Heart left ventricle (tissue), 16 donors: Measurements from ENCODE around the gene NFKBIL1. TPM values are rescaled to one million over a fixed set of nuclear protein-coding genes. Genes with fewer than 3 reads are reported as not detected.

ENCODE experiments used
- ATAC-seq, 4 donors: fragments of 200-7000 bp; cut with Tn5 transposase; one replicate each; pipeline ENCODE4 v1.9.1; 2020 to 2022; ENCODE audit warnings: moderate library complexity in 4 of 4, mild to moderate bottlenecking in 3 of 4, moderate number of reproducible peaks in 1 of 4
- DNase-seq, 5 donors: peaks; one replicate each; pipeline ENCODE4 v3.0.0-alpha.2; 2020
- H3K27ac ChIP-seq, 12 donors: fragments of 200-600 bp; sonication (generic) in 4 of 12; one replicate each; pipeline versions ENCODE4 v1.5.0 to v1.8.0; 2016 to 2022; ENCODE audit warnings: mild to moderate bottlenecking in 2 of 12
- H3K27me3 ChIP-seq, 9 donors: fragments of 200-600 bp; sonication (generic) in 2 of 9; one replicate each; pipeline versions ENCODE4 v1.5.1 to v1.8.0; 2016 to 2022; ENCODE audit warnings: mild to moderate bottlenecking in 3 of 9
- H3K36me3 ChIP-seq, 9 donors: fragments of 200-600 bp; sonication (generic) in 2 of 9; one replicate each; pipeline versions ENCODE4 v1.5.0 to v1.8.0; 2018 to 2022; ENCODE audit warnings: mild to moderate bottlenecking in 2 of 9
- H3K4me1 ChIP-seq, 12 donors: fragments of 200-600 bp; sonication (generic) in 4 of 12; one replicate each; pipeline versions ENCODE4 v1.5.0 to v1.8.0; 2016 to 2022; ENCODE audit warnings: mild to moderate bottlenecking in 3 of 12
- H3K4me3 ChIP-seq, 12 donors: fragments of 200-600 bp; sonication (generic) in 4 of 12; one replicate each; pipeline versions ENCODE4 v1.5.0 to v1.8.0; 2017 to 2022; ENCODE audit warnings: mild to moderate bottlenecking in 9 of 12, moderate library complexity in 4 of 12
- H3K9me3 ChIP-seq, 12 donors: fragments of 200-600 bp; sonication (generic) in 4 of 12; one replicate each; pipeline versions ENCODE4 v1.5.0 to v1.8.0; 2016 to 2022; ENCODE audit warnings: mild to moderate bottlenecking in 1 of 12
- CTCF ChIP-seq, 12 donors: fragments of 200-600 bp; sonication (generic) in 4 of 12; IDR thresholded peaks; one replicate each; pipeline versions ENCODE4 v1.5.0 to v1.8.0; 2018 to 2022; ENCODE audit warnings: antibody characterized with exemption in 12 of 12, mild to moderate bottlenecking in 5 of 12
- POLR2A ChIP-seq, 2 donors: fragments of 450-650 bp; IDR thresholded peaks; one replicate each; pipeline ENCODE4 v1.6.1; 2017; ENCODE audit warnings: antibody characterized with exemption in 2 of 2, mild to moderate bottlenecking in 2 of 2, moderate library complexity in 2 of 2
- WGBS, 4 donors: extraction: QIAGEN DNeasy Blood & Tissue Kit in 2 of 4; methylation state at CpG; one replicate each; pipeline versions ENCODE4 v1.1.5 to v1.1.7; 2013 to 2018; 5-methylcytosine and 5-hydroxymethylcytosine counted together
- intact Hi-C, 10 donors: fragments of 100-400 bp; cut with DNase I; formaldehyde crosslinking; loops; one replicate each; pipeline versions ENCODE4 v1.11.1 to v1.14.2; 2022
- polyA plus RNA-seq, 2 donors: library from polyadenylated mRNA; stranded (reverse); fragments of 200-250 nt; gene quantifications; one replicate each; pipeline ENCODE4 v1.2.3, GENCODE V29; 2013
- total RNA-seq, 9 donors: library from RNA; depleted of rRNA in 2 of 9; stranded (reverse); fragments of >200 nt in 2 of 9; fragmentation: NEBNext Ultra II Directional in 3 of 9; extraction: Animal tissue kit (Norgen Biotek cat#: 25700) in 3 of 9; gene quantifications; one replicate each; pipeline versions ENCODE4 v1.1.0 to v1.2.4, GENCODE V29; 2016 to 2023
- donor health status: ischemic (EF 13 %, LVEDD 7.1; RV severe dilation, severe dysfunction).
- donor health status: healthy with polysubstance abuse.
- donor health status: DM: no; HTN: yes; CAD: no.
- donor health status: DM: no; HTN: no; CAD: no.
- donor health status: ischemic (EF 25% LVEDD 6.9; RV normal size, moderate dysfunction).
- donor health status: ischemic (EF 25% LVEDD 5.7; RV mildly dilated, moderate dysfunction).
- donor health status: healthy.
- donor health status: DM: yes; HTN: yes; CAD: no.
- donor health status: ischemic (EF 35%, LVEDD 5.7; RV mildly dilated, moderate dysfunction).
- donor health status: nonischemic (EF 11% LVEDD 7.7; RV severe dilation, severe dysfunction).
- donor health status: DM: yes; HTN: yes; CAD: no.
- donor health status: PGD.
- donor health status: ischemic (EF 29% LVEDD 5.4; RV normal size, mild dysfunction).
- donor health status: nonischemic (EF 23%, LVEDD 6.1; RV moderate dilation, normal function).

Gene NFKBIL1
- total and polyA plus RNA-seq, 11 donors: 10.0 to 22.9 (median 13.6) TPM

- Histone ChIP-seq H3K4me1 (peaks cover 0 to 24% (median 0%) of the 10 kb centered on the region in 12 donors), H3K36me3 (no peaks in the 10 kb centered on the region), H3K4me3 (peak overlapping the region in 1 of 12 donors; percentile 8), H3K9me3 (no peaks in the 10 kb centered on the region), H3K27ac (peak overlapping the region in 1 of 12 donors; percentile 46), H3K27me3 (no peaks in the 10 kb centered on the region)
- no peak for DNase-seq
- no peak for ATAC-seq
- intact Hi-C loops: loop anchor here in 1 of 10 donors (10.0 kb wide), 1 partner anchor 98 kb away; the partner anchor contains the start of gene MICB
- 89 to 97% (median 92%) methylated on average over 7 of the region's 7 CpGs for WGBS, 4 donors
- TF ChIP-seq CTCF (IDR thresholded peaks at IDR 0.05) (no peak), POLR2A (IDR thresholded peaks at IDR 0.05) (no peak)
Measured at GRCh38 chr6:31592396-31592771, 45.0 kb downstream of the NFKBIL1 start.

- WGBS, 4 donors: 20 to 33% (median 26%) methylated on average over 2 of the region's 2 CpGs
Measured at GRCh38 chr6:31597006-31597405, 49.6 kb downstream of the NFKBIL1 start.

GRCh38 chr6:31607317-31607716, 59.9 kb downstream of the NFKBIL1 start:
- Histone ChIP-seq H3K4me1 (peaks cover 0 to 8% (median 0%) of the 10 kb centered on the region in 12 donors), H3K9me3 (no peaks in the 10 kb centered on the region), H3K27me3 (no peaks in the 10 kb centered on the region), H3K27ac (no peak overlapping the region), H3K4me3 (no peak overlapping the region), H3K36me3 (no peaks in the 10 kb centered on the region)
- 90 to 100% (median 93%) methylated on average over 1 of the region's 1 CpG for WGBS, 4 donors
- no peak for DNase-seq
- intact Hi-C loops: loop anchor here in 1 of 10 donors (10.0 kb wide), 1 partner anchor 113 kb away; the partner anchor contains the start of gene MICB
- no peak for TF ChIP-seq CTCF (IDR thresholded peaks at IDR 0.05)
- ATAC-seq: no peak

More at GRCh38 chr6:31597006-31597405, 49.6 kb downstream of the NFKBIL1 start:
- intact Hi-C loops: loop anchor here in 5 of 10 donors (2.0 to 10.0 kb wide), 4 partner anchors 14 to 105 kb away; partner anchors contain the start of genes MICB (in 2 of the 5) and LTB (in 1 of the 5)
- Histone ChIP-seq H3K4me1 (peaks cover 0 to 13% (median 0%) of the 10 kb centered on the region in 12 donors), H3K27ac (no peak overlapping the region), H3K9me3 (no peaks in the 10 kb centered on the region), H3K27me3 (no peaks in the 10 kb centered on the region), H3K4me3 (no peak overlapping the region), H3K36me3 (no peaks in the 10 kb centered on the region)
- TF ChIP-seq CTCF (IDR thresholded peaks at IDR 0.05): peak in 11 of 12 donors; percentile 15 to 50 (median 45)
- TF ChIP-seq POLR2A (IDR thresholded peaks at IDR 0.05): no peak
- ATAC-seq (peak in 3 of 4 donors; percentile 53 to 63 (median 57)), DNase-seq (no peak)

Other genes starting within 250 kb of the NFKBIL1 start
Only the 30 nearest of the 31 such genes appear.
- 1,000 to 10,000 TPM in 2 of 9 donors, 100 to 1,000 TPM in 7; 235 to 2,858 (median 371) TPM for gene HLA-B, start 190.4 kb upstream of the NFKBIL1 start, total RNA-seq
- 100 to 1,000 TPM; 397 to 553 TPM for gene HLA-B, start 190.4 kb upstream of the NFKBIL1 start, polyA plus RNA-seq
- gene MICA, start 144.0 kb upstream of the NFKBIL1 start, total RNA-seq: 10 to 100 TPM in 7 of 9 donors, 1 to 10 TPM in 2; 8.9 to 21.0 (median 11.5) TPM
- gene MICA, start 144.0 kb upstream of the NFKBIL1 start, polyA plus RNA-seq: 10 to 100 TPM in 1 of 2 donors, 1 to 10 TPM in 1; 8.5 to 48.4 TPM
- 1 to 10 TPM; 1.1 to 8.8 (median 1.5) TPM for gene MICB, start 49.5 kb upstream of the NFKBIL1 start, total RNA-seq
- gene MICB, start 49.5 kb upstream of the NFKBIL1 start, polyA plus RNA-seq: 1 to 10 TPM in 1 of 2 donors, under 1 TPM in 1; 0.84 to 1.3 TPM
- not detected for gene MCCD1, start 18.6 kb upstream of the NFKBIL1 start, total RNA-seq
- not detected for gene MCCD1, start 18.6 kb upstream of the NFKBIL1 start, polyA plus RNA-seq
- 100 to 1,000 TPM; 122 to 209 (median 164) TPM for gene DDX39B, start 5.6 kb upstream of the NFKBIL1 start, total RNA-seq
- 100 to 1,000 TPM; 162 to 193 TPM for gene DDX39B, start 5.6 kb upstream of the NFKBIL1 start, polyA plus RNA-seq
- gene ATP6V1G2, start 1.0 kb upstream of the NFKBIL1 start, total RNA-seq: 1 to 10 TPM; 1.1 to 3.5 (median 1.4) TPM
- 1 to 10 TPM; 1.3 to 2.2 TPM for gene ATP6V1G2, start 1.0 kb upstream of the NFKBIL1 start, polyA plus RNA-seq
- gene LTA, start 24.7 kb downstream of the NFKBIL1 start, total RNA-seq: under 1 TPM in 2 of 9 donors, not detected in 7; 0.18 to 0.64 TPM
- gene LTA, start 24.7 kb downstream of the NFKBIL1 start, polyA plus RNA-seq: under 1 TPM in 1 of 2 donors, not detected in 1; 0.07 TPM
- gene TNF, start 28.0 kb downstream of the NFKBIL1 start, total RNA-seq: 1 to 10 TPM in 3 of 9 donors, under 1 TPM in 5, not detected in 1; 0.32 to 7.6 (median 0.51) TPM
- under 1 TPM; 0.15 to 0.32 TPM for gene TNF, start 28.0 kb downstream of the NFKBIL1 start, polyA plus RNA-seq
- 10 to 100 TPM in 1 of 9 donors, 1 to 10 TPM in 2, under 1 TPM in 2, not detected in 4; 0.30 to 15.6 (median 1.0) TPM for gene LTB, start 34.8 kb downstream of the NFKBIL1 start, total RNA-seq
- under 1 TPM; 0.50 to 0.72 TPM for gene LTB, start 34.8 kb downstream of the NFKBIL1 start, polyA plus RNA-seq
- gene LST1, start 38.7 kb downstream of the NFKBIL1 start, total RNA-seq: 10 to 100 TPM in 2 of 9 donors, 1 to 10 TPM in 6, not detected in 1; 1.6 to 58.0 (median 3.7) TPM
- gene LST1, start 38.7 kb downstream of the NFKBIL1 start, polyA plus RNA-seq: 1 to 10 TPM; 2.3 to 5.2 TPM
- 1 to 10 TPM in 1 of 9 donors, under 1 TPM in 1, not detected in 7; 1.00 to 2.5 TPM for gene NCR3, start 45.4 kb downstream of the NFKBIL1 start, total RNA-seq
- not detected for gene NCR3, start 45.4 kb downstream of the NFKBIL1 start, polyA plus RNA-seq
- 100 to 1,000 TPM in 1 of 9 donors, 10 to 100 TPM in 3, 1 to 10 TPM in 5; 5.7 to 120 (median 9.5) TPM for gene AIF1, start 67.6 kb downstream of the NFKBIL1 start, total RNA-seq
- gene AIF1, start 67.6 kb downstream of the NFKBIL1 start, polyA plus RNA-seq: 10 to 100 TPM in 1 of 2 donors, 1 to 10 TPM in 1; 6.7 to 18.4 TPM
- gene PRRC2A, start 73.1 kb downstream of the NFKBIL1 start, total RNA-seq: 100 to 1,000 TPM in 4 of 9 donors, 10 to 100 TPM in 5; 75.1 to 119 (median 97.4) TPM
- 100 to 1,000 TPM in 1 of 2 donors, 10 to 100 TPM in 1; 88.1 to 111 TPM for gene PRRC2A, start 73.1 kb downstream of the NFKBIL1 start, polyA plus RNA-seq
- 100 to 1,000 TPM; 265 to 499 (median 284) TPM for gene BAG6, start 105.1 kb downstream of the NFKBIL1 start, total RNA-seq
- 100 to 1,000 TPM; 307 to 378 TPM for gene BAG6, start 105.1 kb downstream of the NFKBIL1 start, polyA plus RNA-seq
- gene APOM, start 108.3 kb downstream of the NFKBIL1 start, total RNA-seq: 1 to 10 TPM in 8 of 9 donors, under 1 TPM in 1; 0.54 to 4.3 (median 1.7) TPM
- gene APOM, start 108.3 kb downstream of the NFKBIL1 start, polyA plus RNA-seq: 1 to 10 TPM; 2.4 to 6.6 TPM
- 10 to 100 TPM; 16.5 to 23.8 (median 20.0) TPM for gene C6orf47, start 113.2 kb downstream of the NFKBIL1 start, total RNA-seq
- 10 to 100 TPM; 19.4 to 30.9 TPM for gene C6orf47, start 113.2 kb downstream of the NFKBIL1 start, polyA plus RNA-seq
- 10 to 100 TPM; 15.9 to 29.8 (median 19.5) TPM for gene GPANK1, start 117.4 kb downstream of the NFKBIL1 start, total RNA-seq
- gene GPANK1, start 117.4 kb downstream of the NFKBIL1 start, polyA plus RNA-seq: 10 to 100 TPM; 19.5 to 24.5 TPM
- gene CSNK2B, start 118.5 kb downstream of the NFKBIL1 start, total RNA-seq: 100 to 1,000 TPM; 111 to 323 (median 116) TPM
- gene CSNK2B, start 118.5 kb downstream of the NFKBIL1 start, polyA plus RNA-seq: 100 to 1,000 TPM; 124 to 203 TPM
- gene LY6G5B, start 122.4 kb downstream of the NFKBIL1 start, total RNA-seq: 10 to 100 TPM in 1 of 9 donors, 1 to 10 TPM in 8; 1.4 to 12.0 (median 4.6) TPM
- 1 to 10 TPM; 2.1 to 5.3 TPM for gene LY6G5B, start 122.4 kb downstream of the NFKBIL1 start, polyA plus RNA-seq
- 1 to 10 TPM; 1.3 to 3.1 (median 2.2) TPM for gene LY6G5C, start 133.5 kb downstream of the NFKBIL1 start, total RNA-seq
- 1 to 10 TPM; 1.4 to 3.0 TPM for gene LY6G5C, start 133.5 kb downstream of the NFKBIL1 start, polyA plus RNA-seq
- gene ABHD16A, start 155.7 kb downstream of the NFKBIL1 start, total RNA-seq: 10 to 100 TPM; 24.2 to 54.7 (median 27.4) TPM
- 10 to 100 TPM; 16.5 to 47.8 TPM for gene ABHD16A, start 155.7 kb downstream of the NFKBIL1 start, polyA plus RNA-seq
- not detected for gene LY6G6F, start 159.3 kb downstream of the NFKBIL1 start, total RNA-seq
- not detected for gene LY6G6F, start 159.3 kb downstream of the NFKBIL1 start, polyA plus RNA-seq
- under 1 TPM in 1 of 9 donors, not detected in 8; 0.75 TPM for gene LY6G6D, start 167.7 kb downstream of the NFKBIL1 start, total RNA-seq
- not detected for gene LY6G6D, start 167.7 kb downstream of the NFKBIL1 start, polyA plus RNA-seq
- under 1 TPM in 1 of 9 donors, not detected in 8; 0.27 TPM for gene LY6G6C, start 174.1 kb downstream of the NFKBIL1 start, total RNA-seq
- gene LY6G6C, start 174.1 kb downstream of the NFKBIL1 start, polyA plus RNA-seq: not detected
- gene MPIG6B, start 175.8 kb downstream of the NFKBIL1 start, total RNA-seq: under 1 TPM in 7 of 9 donors, not detected in 2; 0.19 to 1.00 (median 0.42) TPM
- under 1 TPM; 0.17 to 0.23 TPM for gene MPIG6B, start 175.8 kb downstream of the NFKBIL1 start, polyA plus RNA-seq
- gene DDAH2, start 181.7 kb downstream of the NFKBIL1 start, total RNA-seq: 10 to 100 TPM; 42.3 to 69.7 (median 53.2) TPM
- gene DDAH2, start 181.7 kb downstream of the NFKBIL1 start, polyA plus RNA-seq: 10 to 100 TPM; 62.1 to 80.5 TPM
- 100 to 1,000 TPM in 6 of 9 donors, 10 to 100 TPM in 3; 72.5 to 310 (median 124) TPM for gene CLIC1, start 188.9 kb downstream of the NFKBIL1 start, total RNA-seq
- 100 to 1,000 TPM in 1 of 2 donors, 10 to 100 TPM in 1; 68.0 to 392 TPM for gene CLIC1, start 188.9 kb downstream of the NFKBIL1 start, polyA plus RNA-seq
- gene MSH5, start 192.4 kb downstream of the NFKBIL1 start, total RNA-seq: 1 to 10 TPM in 7 of 9 donors, under 1 TPM in 2; 0.44 to 8.4 (median 1.9) TPM
- gene MSH5, start 192.4 kb downstream of the NFKBIL1 start, polyA plus RNA-seq: 1 to 10 TPM; 1.0 to 2.3 TPM
- gene SAPCD1, start 215.0 kb downstream of the NFKBIL1 start, total RNA-seq: 1 to 10 TPM in 1 of 9 donors, under 1 TPM in 2, not detected in 6; 0.73 to 1.5 (median 0.76) TPM
- gene SAPCD1, start 215.0 kb downstream of the NFKBIL1 start, polyA plus RNA-seq: under 1 TPM; 0.35 to 0.50 TPM
- gene VWA7, start 229.7 kb downstream of the NFKBIL1 start, total RNA-seq: 10 to 100 TPM in 7 of 9 donors, 1 to 10 TPM in 2; 8.0 to 25.8 (median 16.1) TPM
- 1 to 10 TPM; 4.0 to 6.2 TPM for gene VWA7, start 229.7 kb downstream of the NFKBIL1 start, polyA plus RNA-seq